Glutamatergic neuron (in vitro differentiated cells): Measurements from ENCODE around the gene MMP17. TPM values are rescaled to one million over a fixed set of nuclear protein-coding genes. Genes with fewer than 3 reads are reported as not detected.

Experiments
- DNase-seq: peaks from one replicate; pipeline ENCODE4 v3.0.0; 2022
- H3K27ac Mint-ChIP-seq: one replicate; pipeline ENCODE4 v1.8.0; 2020; ENCODE audit warnings: mild to moderate bottlenecking, mixed read lengths, inconsistent platforms; ENCODE audit not compliant: unreplicated experiment
- H3K27me3 Mint-ChIP-seq: one replicate; pipeline ENCODE4 v1.8.0; 2020; ENCODE audit warnings: mild to moderate bottlenecking, moderate library complexity, mixed read lengths, inconsistent platforms; ENCODE audit not compliant: unreplicated experiment
- H3K36me3 Mint-ChIP-seq: one replicate; pipeline ENCODE4 v1.8.0; 2020; ENCODE audit warnings: mild to moderate bottlenecking, mixed read lengths, inconsistent platforms; ENCODE audit not compliant: unreplicated experiment
- H3K4me1 Mint-ChIP-seq: one replicate; pipeline ENCODE4 v1.8.0; 2020; ENCODE audit warnings: mild to moderate bottlenecking, low read depth, mixed read lengths, inconsistent platforms; ENCODE audit not compliant: unreplicated experiment
- H3K4me3 Mint-ChIP-seq: one replicate; pipeline ENCODE4 v1.8.0; 2020; ENCODE audit warnings: mild to moderate bottlenecking, mixed read lengths, inconsistent platforms; ENCODE audit not compliant: unreplicated experiment
- H3K9me3 Mint-ChIP-seq: one replicate; pipeline ENCODE4 v1.8.0; 2020; ENCODE audit warnings: mild to moderate bottlenecking, moderate library complexity, mixed read lengths, inconsistent platforms; ENCODE audit not compliant: unreplicated experiment
- long read RNA-seq: library from polyadenylated mRNA; unstranded; transcript quantifications from one replicate; pipeline ENCODE4 v2.0.0, GENCODE V29; 2020; ENCODE audit not compliant: unreplicated experiment
- total RNA-seq: library from RNA; stranded (reverse); fragmentation: NEBNext Ultra II Directional; extraction: Animal tissue kit (Norgen Biotek cat#: 25700); gene quantifications from one replicate; pipeline ENCODE4 v1.2.1, GENCODE V29; 2021; ENCODE audit not compliant: unreplicated experiment
- TF ChIP-seq, protein P1 (sequence below): fragments of 200-600 bp; sonication (generic); IDR thresholded peaks from one replicate; pipeline ENCODE4 v1.5.0; 2021; ENCODE audit not compliant: partially characterized antibody, unreplicated experiment

MMP17 gene
- 65.8 TPM for total RNA-seq
- long read RNA-seq, partial matches to known transcripts = 1 of 9 reads
- long read RNA-seq, other reads (novel, unspliced or antisense) = 4 of 9 reads

DNA sequence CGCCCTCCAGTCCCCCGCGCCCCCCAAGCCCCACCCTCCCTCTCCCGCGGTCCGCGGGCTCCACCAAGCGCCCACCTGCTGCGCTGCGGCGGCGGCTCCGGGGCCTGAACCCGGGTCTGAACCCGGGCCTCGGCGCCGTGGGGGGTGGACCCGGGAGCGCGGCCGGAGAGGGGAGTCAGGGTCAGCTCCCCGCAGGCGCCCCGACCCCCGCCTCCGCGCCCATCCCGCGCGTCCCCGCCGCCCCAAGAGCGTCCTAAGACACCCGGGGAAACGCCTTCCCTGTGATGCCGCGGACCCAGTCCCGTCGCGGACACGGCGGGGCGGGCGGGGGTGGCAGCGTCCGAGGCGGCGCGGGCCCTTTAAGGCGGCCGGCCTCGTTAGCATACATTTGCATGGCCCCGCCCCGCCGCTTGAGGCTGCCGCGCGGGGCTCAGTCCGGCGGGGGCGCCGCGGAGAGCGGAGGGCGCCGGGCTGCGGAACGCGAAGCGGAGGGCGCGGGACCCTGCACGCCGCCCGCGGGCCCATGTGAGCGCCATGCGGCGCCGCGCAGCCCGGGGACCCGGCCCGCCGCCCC, at the start of gene MMP17:
TSS of gene MMP17 (plus strand) at position 433 of the 574 bp plus-strand sequence. CDS start at position 535, 102 bp downstream.
- Mint-ChIP-seq H3K9me3 (peaks cover 4% of the 10 kb centered on the region), H3K36me3 (no peaks in the 10 kb centered on the region), H3K27ac (no peak within 1 kb of the TSS), H3K4me1 (no peaks in the 10 kb centered on the region), H3K27me3 (peaks cover 14% of the 10 kb centered on the region), H3K4me3 (peak within 1 kb of the TSS; percentile 80)
- DNase-seq = peak; percentile 86
- TF ChIP-seq, protein P1, sequence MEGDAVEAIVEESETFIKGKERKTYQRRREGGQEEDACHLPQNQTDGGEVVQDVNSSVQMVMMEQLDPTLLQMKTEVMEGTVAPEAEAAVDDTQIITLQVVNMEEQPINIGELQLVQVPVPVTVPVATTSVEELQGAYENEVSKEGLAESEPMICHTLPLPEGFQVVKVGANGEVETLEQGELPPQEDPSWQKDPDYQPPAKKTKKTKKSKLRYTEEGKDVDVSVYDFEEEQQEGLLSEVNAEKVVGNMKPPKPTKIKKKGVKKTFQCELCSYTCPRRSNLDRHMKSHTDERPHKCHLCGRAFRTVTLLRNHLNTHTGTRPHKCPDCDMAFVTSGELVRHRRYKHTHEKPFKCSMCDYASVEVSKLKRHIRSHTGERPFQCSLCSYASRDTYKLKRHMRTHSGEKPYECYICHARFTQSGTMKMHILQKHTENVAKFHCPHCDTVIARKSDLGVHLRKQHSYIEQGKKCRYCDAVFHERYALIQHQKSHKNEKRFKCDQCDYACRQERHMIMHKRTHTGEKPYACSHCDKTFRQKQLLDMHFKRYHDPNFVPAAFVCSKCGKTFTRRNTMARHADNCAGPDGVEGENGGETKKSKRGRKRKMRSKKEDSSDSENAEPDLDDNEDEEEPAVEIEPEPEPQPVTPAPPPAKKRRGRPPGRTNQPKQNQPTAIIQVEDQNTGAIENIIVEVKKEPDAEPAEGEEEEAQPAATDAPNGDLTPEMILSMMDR = no peak

DNA sequence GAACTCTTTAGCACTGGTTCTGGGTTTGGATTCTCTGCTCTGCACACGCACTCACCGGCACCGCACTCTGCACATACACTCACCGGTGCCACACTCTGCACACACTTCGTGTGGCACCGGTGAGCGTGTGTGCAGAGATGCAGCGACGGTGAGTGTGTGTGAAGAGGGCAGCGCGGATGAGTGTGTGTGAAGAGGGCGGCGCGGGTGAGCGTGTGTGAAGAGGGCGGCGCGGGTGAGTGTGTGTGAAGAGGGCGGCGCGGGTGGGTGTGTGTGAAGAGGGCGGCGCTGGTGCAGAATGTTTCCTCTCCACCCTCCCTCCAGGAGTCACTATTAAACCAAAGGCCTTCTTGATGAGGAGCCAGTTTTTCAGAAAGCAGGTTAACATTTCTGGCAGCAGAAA, 49.2 kb upstream of the MMP17 start:
- TF ChIP-seq, protein P1 = no peak

DNA sequence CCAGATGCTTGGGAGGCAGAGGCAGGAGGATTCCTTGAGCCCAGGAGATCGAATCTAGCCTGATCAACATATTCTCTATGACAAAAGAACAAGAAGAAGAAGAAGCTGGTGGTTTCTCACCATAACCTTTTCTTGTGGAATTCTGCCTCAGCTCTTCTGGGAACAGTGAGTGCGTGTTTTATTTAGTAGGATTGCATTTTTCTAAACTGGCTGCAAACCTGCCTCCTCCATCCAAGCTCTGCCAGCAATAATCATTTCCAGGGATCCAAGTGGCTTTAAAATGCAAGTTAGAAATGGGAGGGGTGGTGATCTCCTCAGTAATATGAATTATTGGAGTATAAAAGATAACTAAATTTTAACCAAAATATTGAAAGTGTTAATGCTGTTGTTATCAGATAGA, 46.1 kb upstream of the MMP17 start:
- H3K4me3 Mint-ChIP-seq = no peak overlapping the region
- no peak overlapping the region for H3K27ac Mint-ChIP-seq
- H3K4me1 Mint-ChIP-seq = peaks cover 4% of the 10 kb centered on the region
- no peaks in the 10 kb centered on the region for H3K36me3 Mint-ChIP-seq
- H3K9me3 Mint-ChIP-seq = no peaks in the 10 kb centered on the region
- H3K27me3 Mint-ChIP-seq = peaks cover 3% of the 10 kb centered on the region
- DNase-seq = no peak
- TF ChIP-seq, protein P1 = no peak

More for the DNA sequence above, 49.2 kb upstream of the MMP17 start:
- H3K36me3 Mint-ChIP-seq = no peaks in the 10 kb centered on the region
- DNase-seq = no peak
- no peak overlapping the region for H3K4me3 Mint-ChIP-seq
- H3K27ac Mint-ChIP-seq = no peak overlapping the region
- H3K9me3 Mint-ChIP-seq = no peaks in the 10 kb centered on the region
- H3K4me1 Mint-ChIP-seq = no peaks in the 10 kb centered on the region
- H3K27me3 Mint-ChIP-seq = peaks cover 5% of the 10 kb centered on the region

DNA sequence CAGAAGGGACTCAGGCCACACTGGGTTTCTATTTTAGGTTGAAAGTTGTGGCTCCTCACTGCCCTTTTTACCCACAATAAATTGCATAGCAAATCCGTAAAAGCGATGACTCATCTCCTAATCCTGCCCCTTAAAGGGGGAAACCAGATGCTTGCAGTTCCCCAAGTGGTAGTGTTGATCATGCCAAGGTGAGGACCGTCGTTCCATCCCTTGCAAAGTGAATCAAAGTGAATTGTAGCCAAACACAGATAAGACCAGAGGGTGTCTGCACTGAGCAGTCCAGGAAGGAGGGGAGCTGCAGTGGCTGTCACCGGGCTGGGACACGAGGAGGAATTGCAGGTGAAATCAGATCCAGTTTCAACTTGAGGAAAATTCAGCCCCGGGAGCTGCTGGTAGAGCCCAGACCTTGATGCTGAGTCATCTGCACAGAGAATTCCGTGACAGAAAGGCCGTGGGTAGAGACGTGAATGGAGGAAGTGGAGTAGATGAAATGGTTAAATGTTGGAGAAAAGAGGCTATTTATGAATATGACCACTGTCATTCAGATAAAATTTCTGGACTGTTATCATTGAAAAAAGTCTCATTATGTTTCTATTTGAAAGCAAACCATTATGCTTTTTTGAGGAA, 44.2 kb upstream of the MMP17 start:
- no peak for DNase-seq
- Mint-ChIP-seq H3K9me3 (no peaks in the 10 kb centered on the region), H3K27me3 (peaks cover 2% of the 10 kb centered on the region), H3K27ac (no peak overlapping the region), H3K36me3 (no peaks in the 10 kb centered on the region), H3K4me1 (peaks cover 4% of the 10 kb centered on the region), H3K4me3 (no peak overlapping the region)
- TF ChIP-seq, protein P1 = no peak
